Measurements from ENCODE around the gene SH2D7.

SH2D7 gene

GRCh38 chr15:78092261-78093041 lies at the start of gene SH2D7:
SH2D7 (plus strand) TSS chr15:78092561; CDS start chr15:78092585, 24 bp downstream.
- DNase-seq (ENCODE audit: low spot score): no peak

GRCh38 chr15:78044407-78045155 lies 47.8 kb upstream of the SH2D7 start:
- no peak for DNase-seq (ENCODE audit: low spot score)

GRCh38 chr15:78045189-78045588 lies 47.2 kb upstream of the SH2D7 start:
- no peak for DNase-seq (ENCODE audit: low spot score)

- DNase-seq (ENCODE audit: low spot score): no peak
These were observed 45.5 kb upstream of the SH2D7 start for GRCh38 chr15:78046796-78047341.

GRCh38 chr15:78047761-78048627 lies 44.4 kb upstream of the SH2D7 start:
- no peak for DNase-seq (ENCODE audit: low spot score)

GRCh38 chr15:78048628-78048920 lies 43.8 kb upstream of the SH2D7 start:
- DNase-seq (ENCODE audit: low spot score): no peak

- DNase-seq (ENCODE audit: low spot score): no peak
These were observed 42.5 kb upstream of the SH2D7 start for GRCh38 chr15:78049691-78050440.

- DNase-seq (ENCODE audit: low spot score): no peak
These were observed 41.9 kb upstream of the SH2D7 start for GRCh38 chr15:78050441-78050809.

GRCh38 chr15:78050826-78051225 lies 41.5 kb upstream of the SH2D7 start:
- no peak for DNase-seq (ENCODE audit: low spot score)

GRCh38 chr15:78051596-78051995 lies 40.8 kb upstream of the SH2D7 start:
- DNase-seq (ENCODE audit: low spot score): no peak

- DNase-seq (ENCODE audit: low spot score): no peak
These were observed 40.4 kb upstream of the SH2D7 start for GRCh38 chr15:78052001-78052401.

GRCh38 chr15:78052545-78052944 lies 39.8 kb upstream of the SH2D7 start:
- no peak for DNase-seq (ENCODE audit: low spot score)

- no peak for DNase-seq (ENCODE audit: low spot score)
These were observed 37.8 kb upstream of the SH2D7 start for GRCh38 chr15:78054518-78054917.

- no peak for DNase-seq (ENCODE audit: low spot score)
These were observed 37.4 kb upstream of the SH2D7 start for GRCh38 chr15:78054966-78055365.

GRCh38 chr15:78055919-78056713 lies 36.2 kb upstream of the SH2D7 start:
- no peak for DNase-seq (ENCODE audit: low spot score)

- DNase-seq (ENCODE audit: low spot score): no peak
These were observed 35.6 kb upstream of the SH2D7 start for GRCh38 chr15:78056714-78057269.

- DNase-seq (ENCODE audit: low spot score): no peak
These were observed 34.6 kb upstream of the SH2D7 start for GRCh38 chr15:78057803-78058202.

GRCh38 chr15:78058401-78058935 lies 33.9 kb upstream of the SH2D7 start:
- no peak for DNase-seq (ENCODE audit: low spot score)

GRCh38 chr15:78059110-78059839 lies 33.1 kb upstream of the SH2D7 start:
- no peak for DNase-seq (ENCODE audit: low spot score)

GRCh38 chr15:78060232-78060631 lies 32.1 kb upstream of the SH2D7 start:
- DNase-seq (ENCODE audit: low spot score): no peak
